GM18502 (cell line): ENCODE data around the gene SYT9.

Source experiments
- ATAC-seq: cut with Tn5 transposase; IDR thresholded peaks from one replicate; pipeline ENCODE4 v1.9.1; 2021; ENCODE audit warnings: mild to moderate bottlenecking; ENCODE audit not compliant: unreplicated experiment, poor library complexity

The SYT9 gene

DNA sequence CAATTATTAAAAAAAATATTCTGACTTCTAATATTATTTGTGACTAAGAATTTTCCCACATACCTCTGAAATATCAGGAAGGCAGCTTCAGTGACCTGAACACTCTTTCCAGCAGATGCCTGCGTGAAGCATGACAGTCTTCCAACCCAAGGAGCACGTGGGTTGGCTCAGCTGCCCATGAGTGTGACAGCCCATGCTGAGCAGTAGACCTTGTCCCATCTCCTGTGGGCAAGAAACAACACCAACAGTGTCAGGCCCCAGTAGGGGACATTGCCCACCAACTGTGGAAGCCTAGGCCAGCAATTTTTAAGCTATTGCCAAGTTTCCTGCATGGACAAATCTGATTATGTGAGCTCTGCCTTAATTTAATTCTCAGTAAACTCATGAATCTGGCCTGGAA lies 167.2 kb downstream of the SYT9 start:
- no peak for ATAC-seq

DNA sequence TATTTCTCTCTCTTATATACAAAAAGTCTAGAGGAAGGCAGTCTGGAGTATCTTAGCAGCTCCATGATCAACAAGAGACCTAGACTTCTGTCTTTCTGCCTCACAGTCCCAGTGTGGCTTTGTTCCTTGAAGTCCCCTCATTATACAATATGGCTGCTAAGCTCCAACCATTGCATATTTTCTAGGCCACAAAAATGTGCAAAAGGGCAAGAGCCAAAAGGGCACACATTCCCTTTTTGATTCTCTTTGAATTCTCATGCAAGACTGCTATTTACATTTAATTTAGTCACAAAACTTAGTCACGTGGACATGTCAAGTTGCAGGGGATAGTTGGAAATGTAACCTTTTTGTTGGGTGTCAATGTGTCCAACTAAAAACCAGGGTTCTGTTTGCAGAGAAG lies 169.4 kb downstream of the SYT9 start:
- no peak for ATAC-seq

DNA sequence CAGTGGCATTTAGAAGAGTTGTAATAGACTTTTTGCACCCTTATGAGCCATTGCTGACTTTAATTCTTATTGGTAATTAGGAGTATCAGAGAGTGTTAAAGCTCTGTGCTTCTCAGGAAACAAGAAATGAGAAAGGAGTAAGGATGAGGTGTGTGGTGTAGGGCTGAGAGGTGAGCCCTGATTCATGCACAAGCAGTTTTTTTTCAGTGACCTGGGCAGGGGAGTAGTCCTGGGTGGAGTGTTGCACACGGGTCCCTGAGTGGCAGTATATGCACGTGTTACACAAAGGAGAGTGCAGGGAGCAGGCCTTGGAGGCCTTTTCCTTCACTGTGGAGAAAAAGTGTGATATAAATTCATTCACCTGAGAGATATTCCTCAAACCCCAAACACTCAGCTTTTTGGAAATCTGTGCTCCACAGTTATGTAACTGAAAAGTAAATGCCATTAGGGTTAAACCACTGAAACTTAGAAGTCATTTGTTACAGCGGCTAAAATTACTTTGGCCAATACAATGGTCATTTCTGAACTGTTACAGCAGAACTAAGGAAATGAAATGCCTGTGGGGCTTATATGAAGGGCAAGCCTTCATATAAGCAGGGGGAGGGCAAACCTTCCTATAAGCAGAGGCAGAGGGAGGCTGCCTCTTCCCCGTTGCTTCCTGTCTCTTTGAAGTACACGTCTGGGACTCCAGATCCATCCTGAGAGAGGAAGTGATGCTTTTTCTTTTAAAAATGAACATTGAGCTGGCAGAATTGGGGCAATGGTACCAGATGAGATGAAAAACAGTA lies 171.0 kb downstream of the SYT9 start:
- peak; percentile 56 for ATAC-seq

- no peak for ATAC-seq
These were observed 172.2 kb downstream of the SYT9 start for GRCh38 chr11:7423946-7424345.

DNA sequence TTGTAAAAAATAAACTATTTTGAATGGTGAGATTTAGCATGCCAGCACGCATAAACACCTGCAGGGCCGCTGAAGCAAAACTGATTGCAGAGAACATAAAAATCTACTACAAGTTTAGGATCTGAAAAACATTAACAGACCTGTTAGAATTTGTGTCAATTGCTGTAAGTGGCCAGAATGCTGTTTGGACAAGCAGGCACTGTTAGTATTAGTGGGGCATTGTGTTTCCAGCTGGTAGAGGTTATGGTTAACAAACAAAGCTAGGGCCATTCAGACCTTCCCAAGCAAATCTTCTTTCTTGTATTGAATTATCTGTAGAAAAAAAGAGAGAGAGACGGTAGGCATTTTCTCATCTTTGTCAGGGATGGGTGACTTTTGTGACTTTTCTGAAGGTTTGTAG lies 176.0 kb downstream of the SYT9 start:
- no peak for ATAC-seq

- ATAC-seq, result no peak
These were observed 176.5 kb downstream of the SYT9 start for GRCh38 chr11:7428196-7428595.

- no peak for ATAC-seq
These were observed 178.8 kb downstream of the SYT9 start for GRCh38 chr11:7430496-7430895.

DNA sequence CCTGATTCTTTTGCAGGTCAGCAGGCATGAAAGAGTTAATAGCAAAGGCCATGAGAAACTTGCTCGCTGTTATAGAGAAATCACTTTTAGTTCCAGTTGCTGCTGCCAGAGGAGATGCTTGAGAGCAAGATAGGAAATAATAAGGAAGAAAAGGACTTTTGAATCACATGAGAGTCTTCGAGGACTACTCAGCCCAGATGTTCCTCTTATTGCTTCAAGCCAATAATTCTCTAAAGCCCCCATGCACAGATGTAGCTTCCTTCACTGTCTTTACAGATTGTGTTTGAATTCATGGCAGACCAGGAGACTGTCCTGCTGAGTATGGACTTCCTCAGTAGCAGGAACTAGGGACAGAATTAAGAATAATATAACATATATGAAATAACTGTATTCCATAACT lies 183.5 kb downstream of the SYT9 start:
- no peak for ATAC-seq

- ATAC-seq, result no peak
These were observed 184.4 kb downstream of the SYT9 start for GRCh38 chr11:7436146-7436545.

DNA sequence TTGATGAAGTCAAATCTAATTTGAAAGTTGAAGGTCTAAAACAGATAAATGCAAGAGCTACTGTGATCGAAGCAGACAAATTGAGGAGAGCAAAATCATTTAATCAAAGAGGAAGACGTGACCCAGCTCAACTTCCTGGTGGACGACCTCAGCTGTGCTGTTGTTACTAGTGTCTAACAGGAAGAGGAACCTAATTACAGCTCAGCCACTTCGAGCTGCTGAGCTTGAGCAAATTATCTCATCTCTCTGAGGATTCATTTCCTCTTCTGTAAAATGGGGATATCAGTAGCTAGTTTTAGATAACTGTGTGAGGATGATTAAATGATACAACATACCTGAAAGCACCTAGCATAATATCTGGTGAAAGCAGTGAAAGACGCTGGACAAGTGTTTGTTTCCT lies 185.0 kb downstream of the SYT9 start:
- peak; percentile 89 for ATAC-seq

GRCh38 chr11:7437696-7438095 lies 186.0 kb downstream of the SYT9 start:
- ATAC-seq, result no peak

DNA sequence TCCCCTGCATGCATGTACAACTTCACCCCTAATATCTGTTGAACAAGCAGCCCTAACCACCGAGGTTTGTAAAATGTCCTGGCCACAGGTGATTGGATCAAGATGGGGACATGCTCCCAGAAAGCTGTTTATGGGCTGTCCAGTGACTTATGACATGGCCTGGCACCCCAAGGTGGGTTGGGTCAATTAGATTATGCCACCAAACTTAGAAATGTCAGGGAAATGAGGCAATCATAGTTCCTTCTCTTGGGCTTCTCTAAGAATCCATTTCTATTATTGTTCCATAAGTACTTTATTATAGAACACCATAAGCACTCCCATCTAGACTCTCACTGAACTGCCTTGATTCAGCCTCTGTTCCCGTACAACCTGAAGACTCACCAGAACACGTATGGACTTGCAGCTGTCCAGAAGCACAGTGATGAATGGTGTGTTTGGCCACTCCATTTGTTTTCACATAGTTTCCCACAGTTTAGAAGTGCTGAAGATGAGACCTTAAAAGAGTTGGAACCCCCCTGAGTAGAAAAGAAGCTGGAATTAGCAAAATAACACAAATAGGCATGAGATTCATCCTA lies 188.1 kb downstream of the SYT9 start:
- no peak for ATAC-seq

DNA sequence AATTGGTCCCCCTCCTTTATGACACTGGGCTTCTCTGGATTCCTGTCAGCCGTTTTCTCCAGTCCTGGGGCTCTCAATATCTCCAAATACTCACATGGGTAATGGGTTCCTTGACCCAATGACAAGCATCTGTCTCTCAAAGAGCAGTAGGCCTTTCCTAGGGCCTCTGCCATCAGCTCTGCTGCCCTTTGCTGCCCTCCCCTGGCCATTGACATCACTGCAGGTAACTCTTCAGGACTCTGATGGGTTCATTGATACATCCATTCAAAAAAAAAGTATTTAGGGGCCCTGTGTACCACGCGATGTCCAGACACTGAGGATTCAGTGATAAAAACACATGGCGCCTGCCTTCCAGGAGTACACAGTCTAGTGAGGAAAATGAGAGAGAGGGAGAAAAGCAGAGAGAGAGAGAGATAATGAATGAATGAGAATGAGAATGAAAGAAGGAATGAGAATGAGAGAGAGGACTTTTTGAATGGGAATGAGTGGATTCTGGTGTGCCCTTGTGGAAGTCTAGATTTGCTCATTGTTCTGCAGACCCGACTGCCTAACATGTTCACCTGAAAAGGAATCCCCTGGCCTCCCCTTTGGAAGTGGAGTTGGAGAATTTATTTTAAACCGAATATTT lies 191.0 kb downstream of the SYT9 start:
- ATAC-seq, result peak; percentile 95

DNA sequence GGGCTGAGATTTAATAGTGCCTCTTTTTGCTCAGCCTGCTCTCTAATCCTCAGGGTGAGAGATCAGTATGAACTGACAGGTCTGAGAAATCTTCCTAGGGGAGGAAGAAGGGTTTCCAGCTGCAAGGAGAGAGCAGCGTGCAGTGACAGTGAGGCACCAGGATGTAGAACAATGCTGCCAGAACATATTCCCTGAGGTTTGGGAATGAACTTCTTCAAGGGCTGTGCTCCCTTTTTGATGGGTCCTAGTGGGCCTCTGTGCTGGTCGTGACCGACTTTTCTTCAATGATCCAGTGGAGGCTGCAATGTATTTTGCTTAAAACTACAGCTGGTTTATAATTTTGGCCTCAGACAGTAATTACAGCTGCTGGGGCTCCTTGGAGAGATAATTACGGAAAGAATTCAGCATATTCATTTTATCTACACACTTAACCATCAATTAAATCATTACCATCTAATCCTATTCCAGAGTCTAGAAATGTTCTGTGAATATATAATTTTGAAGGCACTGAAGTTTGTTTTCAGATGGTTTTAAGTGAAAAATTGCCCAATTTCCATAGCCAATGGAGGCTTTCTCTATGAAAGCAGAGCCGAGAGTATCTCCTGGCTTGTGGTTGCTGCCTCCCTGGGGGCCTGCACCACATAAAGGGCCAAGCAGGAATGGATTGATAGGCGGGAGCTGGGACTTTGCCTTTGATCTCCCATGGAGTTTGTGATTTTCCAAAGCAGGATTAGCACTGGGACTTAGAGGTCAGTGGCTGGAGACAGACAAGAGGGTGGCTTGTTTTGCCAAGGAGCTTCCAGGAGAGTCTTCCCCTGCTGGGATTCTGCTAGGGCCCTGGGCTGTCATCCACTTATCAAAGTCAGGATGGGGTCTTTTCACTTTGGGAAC lies 192.6 kb downstream of the SYT9 start:
- no peak for ATAC-seq

GRCh38 chr11:7445564-7445963 lies 193.9 kb downstream of the SYT9 start:
- ATAC-seq, result no peak

DNA sequence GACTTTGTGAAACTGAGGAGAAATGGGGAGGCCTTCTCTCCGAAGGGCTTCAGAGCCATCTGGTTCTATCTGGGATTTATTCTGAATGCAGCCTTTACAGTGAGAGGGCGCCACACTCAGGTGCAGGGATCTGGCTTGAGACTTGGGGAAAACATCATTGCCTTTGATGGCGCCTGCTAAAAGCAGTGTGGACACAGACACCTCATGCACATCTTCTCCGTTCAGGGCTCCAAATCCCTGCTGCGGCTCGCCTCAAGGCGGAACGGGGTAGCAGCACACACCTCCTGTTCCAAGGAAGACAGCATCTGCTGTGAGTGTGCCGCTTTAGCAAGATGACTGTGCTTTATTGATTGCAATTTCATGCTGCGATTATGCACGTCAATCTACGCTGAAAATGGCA lies 196.5 kb downstream of the SYT9 start:
- no peak for ATAC-seq

DNA sequence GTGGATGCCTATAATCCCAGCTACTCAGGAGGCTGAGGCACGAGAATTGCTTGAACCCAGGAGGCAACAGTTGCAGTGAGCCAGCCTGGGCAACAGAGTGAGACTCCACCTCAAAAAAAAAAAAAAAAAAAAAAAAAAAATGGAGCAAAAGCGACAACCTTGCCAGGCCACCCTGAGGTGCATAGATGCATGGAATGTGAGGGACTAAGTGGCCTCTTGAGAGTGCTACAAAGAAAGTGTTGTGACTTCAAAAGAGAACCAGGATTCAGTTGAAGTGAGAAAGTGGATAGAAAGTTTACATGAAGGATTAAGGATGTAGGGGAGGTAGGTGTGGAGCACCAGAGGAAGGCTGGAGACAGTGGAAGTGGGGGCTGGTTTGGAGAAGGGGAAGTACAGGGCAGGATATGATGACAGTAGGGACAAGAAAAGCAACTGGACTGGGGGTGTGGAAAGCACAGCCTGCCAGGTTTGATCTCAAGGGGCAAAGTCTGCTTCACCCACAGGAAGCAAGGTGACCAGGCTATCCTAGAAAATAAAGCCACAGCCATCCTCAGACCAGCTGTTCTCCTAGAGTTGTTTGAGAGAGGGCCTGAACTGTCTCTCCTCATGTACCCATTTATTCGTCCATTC lies 197.6 kb downstream of the SYT9 start:
- ATAC-seq, result no peak

DNA sequence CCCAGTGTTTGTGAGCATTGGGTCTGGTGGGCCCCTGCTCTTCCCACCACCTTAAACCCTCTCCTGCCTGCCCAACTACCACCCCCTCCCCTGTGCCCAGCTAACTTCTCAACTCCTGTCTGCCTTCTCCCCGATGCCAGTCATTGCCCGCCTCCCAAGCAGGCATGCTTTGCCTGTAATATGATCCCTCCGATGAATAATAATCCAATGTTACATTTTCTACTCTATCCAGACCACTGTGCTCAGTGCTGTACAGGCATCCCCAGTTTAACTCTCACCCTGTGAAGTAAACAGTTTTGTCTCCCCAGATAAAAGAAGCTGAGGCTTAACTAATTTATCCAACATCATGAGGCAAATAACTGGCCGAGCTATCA lies 198.1 kb downstream of the SYT9 start:
- ATAC-seq, result no peak

DNA sequence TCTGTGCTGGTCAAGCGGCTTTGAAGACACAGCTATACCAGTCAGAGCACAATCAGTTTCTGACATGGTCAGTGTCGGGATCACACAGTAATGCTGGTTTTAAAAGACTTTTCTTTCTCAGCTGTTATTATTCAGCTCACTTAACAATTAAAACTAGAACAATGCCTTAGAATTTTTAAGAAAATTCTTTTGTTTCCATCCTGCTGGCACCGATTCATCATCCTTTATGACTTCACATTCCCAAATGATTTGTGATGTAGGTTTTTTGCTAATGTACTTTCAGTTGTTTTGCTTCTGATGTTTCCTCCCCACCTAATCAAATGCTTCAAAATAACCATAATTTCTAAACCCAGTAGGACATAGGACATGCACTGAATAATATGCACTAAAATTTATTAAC lies 199.1 kb downstream of the SYT9 start:
- no peak for ATAC-seq

DNA sequence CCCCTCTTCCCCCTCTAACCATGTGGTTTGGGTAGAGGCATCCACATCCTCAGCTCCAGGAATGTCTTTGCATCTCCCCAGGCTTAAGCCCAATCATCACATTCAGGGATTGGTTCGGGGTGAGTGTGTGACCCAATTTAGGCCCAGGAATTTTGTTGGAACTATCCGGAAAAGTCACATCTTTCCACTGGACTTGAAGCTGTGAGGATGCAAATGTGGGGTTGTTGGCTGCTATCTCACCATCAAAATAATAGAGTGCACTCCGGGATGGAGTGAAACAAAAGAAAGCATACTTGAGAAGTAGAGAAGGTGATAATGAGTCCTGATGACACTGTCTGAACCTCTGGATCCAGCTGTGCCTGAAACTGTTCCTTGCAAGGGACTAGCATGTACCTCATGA lies 199.8 kb downstream of the SYT9 start:
- no peak for ATAC-seq
